HepG2 (cell line): ENCODE results near the gene KHK. TPM values are rescaled to one million over a fixed set of nuclear protein-coding genes. Genes with fewer than 3 reads are reported as not detected.

ENCODE experiments used
- ATAD3A ChIP-seq: sonication (generic); formaldehyde crosslinking; IDR thresholded peaks from 2 replicates; pipeline ENCODE4 v1.4.0; 2020; ENCODE audit warnings: missing genetic modification reagents
- HOXA3 ChIP-seq: sonication (generic); formaldehyde crosslinking; IDR thresholded peaks from 2 replicates; pipeline ENCODE4 v1.5.0; 2020; ENCODE audit warnings: missing genetic modification reagents
- KAT2B ChIP-seq: fragments of 150-350 bp; IDR thresholded peaks from 2 replicates; pipeline ENCODE4 v1.6.1; 2014; ENCODE audit warnings: low read depth, low read length, borderline replicate concordance
- MNT ChIP-seq: fragments of 450-650 bp; IDR thresholded peaks from 2 replicates; pipeline ENCODE4 v1.6.1; 2016
- NAIF1 ChIP-seq: sonication (generic); formaldehyde crosslinking; IDR thresholded peaks from 2 replicates; pipeline ENCODE4 v1.5.0; 2020; ENCODE audit warnings: mild to moderate bottlenecking, missing genetic modification reagents, borderline replicate concordance
- NFIB ChIP-seq: sonication (generic); formaldehyde crosslinking; IDR thresholded peaks from 2 replicates; pipeline ENCODE4 v1.9.0; 2021; ENCODE audit warnings: missing genetic modification reagents, mild to moderate bottlenecking, borderline replicate concordance
- PTBP1 ChIP-seq: fragments of 200-400 bp; formaldehyde crosslinking; IDR thresholded peaks from 2 replicates; pipeline ENCODE4 v1.6.1; 2018; ENCODE audit warnings: low read length, low read depth; ENCODE audit not compliant: poor library complexity, severe bottlenecking
- RARG ChIP-seq: sonication (generic); formaldehyde crosslinking; IDR thresholded peaks from 2 replicates; pipeline ENCODE4 v1.4.0; 2020; ENCODE audit warnings: low read depth, mild to moderate bottlenecking, missing genetic modification reagents
- RORA ChIP-seq: sonication (generic); formaldehyde crosslinking; IDR thresholded peaks from 2 replicates; pipeline ENCODE4 v1.5.0; 2020; ENCODE audit warnings: mild to moderate bottlenecking, missing genetic modification reagents, moderate library complexity
- SUZ12 ChIP-seq: fragments of 150-350 bp; IDR thresholded peaks from 2 replicates; pipeline ENCODE4 v1.6.1; 2014; ENCODE audit warnings: low read depth, low read length
- TFAP4 ChIP-seq: sonication (generic); IDR thresholded peaks from 2 replicates; pipeline ENCODE4 v1.6.1; 2016; ENCODE audit warnings: low read depth, borderline replicate concordance
- YEATS4 ChIP-seq: sonication (generic); formaldehyde crosslinking; IDR thresholded peaks from 2 replicates; pipeline ENCODE4 v1.4.0; 2020; ENCODE audit warnings: missing genetic modification reagents, borderline replicate concordance
- ZFAT ChIP-seq: sonication (generic); formaldehyde crosslinking; conservative IDR thresholded peaks from 2 replicates; pipeline ENCODE4 v1.8.1; 2023; ENCODE audit warnings: missing genetic modification reagents, inconsistent platforms
- ZHX2 ChIP-seq, 2 experiments: sonication (generic) in 1 of 2; formaldehyde crosslinking in 1 of 2; IDR thresholded peaks; 2 replicates each; pipeline versions ENCODE4 v1.6.1 to v1.9.0; 2014 to 2022; ENCODE audit warnings: antibody characterized with exemption in 1 of 2, borderline replicate concordance in 1 of 2, inconsistent platforms in 1 of 2, low read depth in 1 of 2, missing genetic modification reagents in 1 of 2
- ZKSCAN1 ChIP-seq: fragments of 150-350 bp; IDR thresholded peaks from 2 replicates; pipeline ENCODE4 v1.6.1; 2014; ENCODE audit warnings: low read length
- ZNF331 ChIP-seq: sonication (generic); formaldehyde crosslinking; IDR thresholded peaks from 2 replicates; pipeline ENCODE4 v1.4.0; 2020; ENCODE audit warnings: missing genetic modification reagents
- ZNF747 ChIP-seq: sonication (generic); formaldehyde crosslinking; IDR thresholded peaks from 2 replicates; pipeline ENCODE4 v1.8.1; 2023; ENCODE audit warnings: missing genetic modification reagents, mild to moderate bottlenecking, borderline replicate concordance
- polyA plus RNA-seq, 8 experiments: library from polyadenylated mRNA; depleted of rRNA in 3 of 8; stranded (reverse) in 7 of 8; unstranded in 1 of 8; fragments of >200 nt; fragmentation: Illumina TruSeq in 4 of 8; extraction: Trizol in 4 of 8; gene quantifications; 2 replicates each; pipeline versions ENCODE4 v1.2.1 to v1.2.3, GENCODE V29; 2011 to 2016; ENCODE audit warnings: low read depth in 4 of 8, missing spikeins in 1 of 8, mixed read lengths in 1 of 8; ENCODE audit not compliant: insufficient read depth in 1 of 8
- total RNA-seq, 5 experiments: library from RNA; depleted of rRNA; stranded (reverse); fragments of >200 nt; fragmentation: Illumina TruSeq; extraction: Trizol; gene quantifications; 2 replicates each; pipeline ENCODE4 v1.2.3, GENCODE V29; 2016; ENCODE audit warnings: low read depth in 1 of 5
- TF ChIP-seq, protein P1 (sequence below): sonication (generic); formaldehyde crosslinking; IDR thresholded peaks from 2 replicates; pipeline ENCODE4 v1.9.0; 2022; ENCODE audit warnings: low read depth, missing genetic modification reagents

KHK gene
- total and polyA plus RNA-seq, 2 of the 13 experiments (the other 11 are each of a cell fraction or from before 2014, with no cell fraction given) = 40.9 to 99.2 TPM

DNA sequence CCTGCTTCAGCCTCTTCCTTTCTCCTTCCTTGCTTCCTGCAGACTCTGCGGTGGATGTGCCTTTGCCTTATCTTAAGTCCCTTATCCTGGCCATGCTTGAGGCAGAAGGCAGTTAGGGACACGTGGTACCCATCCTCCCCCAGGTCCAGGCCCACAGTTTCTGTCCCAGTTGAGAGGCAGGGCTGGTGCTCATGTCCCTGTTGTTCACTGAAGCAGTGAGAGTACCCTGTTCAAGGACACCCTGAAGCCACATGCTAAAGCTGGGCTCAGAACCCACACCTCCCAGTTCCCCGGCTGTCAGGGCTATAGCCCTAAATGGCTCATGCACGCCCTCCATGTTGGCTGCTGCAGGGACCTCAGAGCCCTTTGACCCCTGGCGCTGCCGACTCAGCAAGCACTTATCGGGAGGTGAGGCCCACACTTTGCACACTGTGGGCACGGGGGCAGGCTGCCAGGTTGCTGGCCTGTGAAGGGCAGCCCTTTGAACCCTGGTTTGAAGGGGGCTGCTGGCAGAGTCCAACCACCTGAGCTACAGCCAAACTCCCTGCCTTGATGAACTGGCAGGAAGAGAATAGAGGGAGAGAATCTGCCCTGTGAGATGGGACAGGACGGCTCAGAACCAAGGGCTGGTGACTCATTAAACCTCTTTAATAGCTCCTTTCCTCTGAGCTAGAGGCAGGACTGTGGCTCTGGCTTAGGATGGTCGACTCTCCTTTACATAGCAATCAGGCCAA lies 6.3 kb downstream of the KHK start (continued):
- peak; percentile 61 for TF ChIP-seq ZHX2 (IDR thresholded peaks at IDR 0.05; ENCODE audit: low read depth)
- no peak for TF ChIP-seq ZHX2 (CRISPR knock-in tag; IDR thresholded peaks at IDR 0.05; ENCODE audit: borderline replicate concordance)
- no peak for TF ChIP-seq RORA (CRISPR knock-in tag)
- no peak for TF ChIP-seq NFIB (CRISPR knock-in tag)
- TF ChIP-seq ZNF747 (CRISPR knock-in tag) = 0 out of 2 replicates have a peak, but pooled peaks have one; percentile 86
- TF ChIP-seq PTBP1 = no peak
- TF ChIP-seq RARG (CRISPR knock-in tag) = no peak
- no peak for TF ChIP-seq ZFAT (CRISPR knock-in tag)
- TF ChIP-seq ZNF331 (CRISPR knock-in tag) = peak; percentile 85
- no peak for TF ChIP-seq ATAD3A
- no peak for TF ChIP-seq KAT2B
- no peak for TF ChIP-seq SUZ12
- TF ChIP-seq, protein P1, sequence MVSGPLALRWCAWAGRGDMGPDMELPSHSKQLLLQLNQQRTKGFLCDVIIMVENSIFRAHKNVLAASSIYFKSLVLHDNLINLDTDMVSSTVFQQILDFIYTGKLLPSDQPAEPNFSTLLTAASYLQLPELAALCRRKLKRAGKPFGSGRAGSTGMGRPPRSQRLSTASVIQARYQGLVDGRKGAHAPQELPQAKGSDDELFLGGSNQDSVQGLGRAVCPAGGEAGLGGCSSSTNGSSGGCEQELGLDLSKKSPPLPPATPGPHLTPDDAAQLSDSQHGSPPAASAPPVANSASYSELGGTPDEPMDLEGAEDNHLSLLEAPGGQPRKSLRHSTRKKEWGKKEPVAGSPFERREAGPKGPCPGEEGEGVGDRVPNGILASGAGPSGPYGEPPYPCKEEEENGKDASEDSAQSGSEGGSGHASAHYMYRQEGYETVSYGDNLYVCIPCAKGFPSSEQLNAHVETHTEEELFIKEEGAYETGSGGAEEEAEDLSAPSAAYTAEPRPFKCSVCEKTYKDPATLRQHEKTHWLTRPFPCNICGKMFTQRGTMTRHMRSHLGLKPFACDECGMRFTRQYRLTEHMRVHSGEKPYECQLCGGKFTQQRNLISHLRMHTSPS (CRISPR knock-in tag) = peak; percentile 100
- TF ChIP-seq MNT = peak; percentile 49
- TF ChIP-seq NAIF1 (CRISPR knock-in tag) = no peak
- TF ChIP-seq YEATS4 (CRISPR knock-in tag) = peak; percentile 87; the same call in 1 of the 2 replicates
- no peak for TF ChIP-seq ZKSCAN1
- TF ChIP-seq HOXA3 = peak; percentile 98
- TF ChIP-seq TFAP4 = peak; percentile 68; the same call in 1 of the 2 replicates
